HG03103 (cell line): Measurements from ENCODE around the gene HSPBP1.

Experiments
- ATAC-seq: cut with Tn5 transposase; IDR thresholded peaks from one replicate; pipeline ENCODE4 v1.9.1; 2021; ENCODE audit warnings: low read depth; ENCODE audit not compliant: unreplicated experiment

The HSPBP1 gene

DNA sequence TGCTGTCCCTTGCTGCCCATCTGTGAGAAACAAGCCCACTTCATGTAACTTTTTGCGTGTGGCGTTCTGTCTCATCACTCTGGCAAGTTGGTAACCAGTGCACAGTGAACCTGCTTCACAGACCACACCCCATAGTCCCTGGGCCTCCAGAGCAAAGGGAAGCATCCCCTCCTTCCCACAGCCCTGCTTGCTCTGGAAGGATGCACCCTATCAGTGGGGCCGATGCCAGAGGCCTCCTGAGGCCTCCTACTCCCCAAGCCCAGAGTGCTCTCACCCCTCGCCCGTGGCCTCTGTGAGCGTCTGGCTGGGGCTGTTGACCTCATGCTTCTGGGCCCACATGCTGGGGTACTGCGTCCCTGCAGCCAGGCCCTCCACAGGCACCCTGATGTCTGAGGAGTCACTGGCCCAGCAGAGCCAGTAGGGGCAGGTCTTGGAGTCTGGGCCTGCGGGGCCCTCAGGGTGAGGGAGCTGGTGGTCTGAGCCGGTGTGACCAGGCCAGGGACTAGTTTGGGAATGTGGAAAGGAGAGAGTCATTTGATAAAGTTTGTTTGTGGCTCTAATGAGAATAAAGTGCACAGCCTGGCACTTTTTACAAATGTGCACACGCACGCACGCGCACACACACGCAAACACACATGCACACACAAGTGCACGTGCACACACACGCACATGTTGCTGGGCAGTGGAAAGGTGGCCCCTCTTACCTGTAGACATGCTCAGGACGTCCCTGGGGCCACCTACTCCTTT, 56.4 kb downstream of the HSPBP1 start:
- no peak for ATAC-seq

DNA sequence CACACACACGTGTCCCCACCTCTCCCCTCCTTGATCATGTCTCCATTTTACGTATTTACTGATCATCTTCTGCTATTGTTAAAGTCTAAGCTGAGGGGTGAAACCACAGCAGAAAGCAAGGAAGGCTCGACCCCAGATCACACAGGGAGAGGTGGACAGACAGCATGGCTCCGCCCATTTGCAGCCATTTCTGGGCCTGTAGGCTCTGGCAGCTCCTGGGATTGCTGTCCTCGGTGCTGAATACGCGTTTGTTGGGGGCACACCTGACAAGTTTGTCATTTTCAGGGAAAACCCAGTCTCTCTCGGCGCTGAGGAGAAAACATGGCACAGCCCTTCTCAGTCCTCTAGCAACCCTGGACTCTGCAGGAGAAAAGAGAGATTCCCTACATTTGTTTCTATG, 59.4 kb downstream of the HSPBP1 start:
- ATAC-seq: no peak

DNA sequence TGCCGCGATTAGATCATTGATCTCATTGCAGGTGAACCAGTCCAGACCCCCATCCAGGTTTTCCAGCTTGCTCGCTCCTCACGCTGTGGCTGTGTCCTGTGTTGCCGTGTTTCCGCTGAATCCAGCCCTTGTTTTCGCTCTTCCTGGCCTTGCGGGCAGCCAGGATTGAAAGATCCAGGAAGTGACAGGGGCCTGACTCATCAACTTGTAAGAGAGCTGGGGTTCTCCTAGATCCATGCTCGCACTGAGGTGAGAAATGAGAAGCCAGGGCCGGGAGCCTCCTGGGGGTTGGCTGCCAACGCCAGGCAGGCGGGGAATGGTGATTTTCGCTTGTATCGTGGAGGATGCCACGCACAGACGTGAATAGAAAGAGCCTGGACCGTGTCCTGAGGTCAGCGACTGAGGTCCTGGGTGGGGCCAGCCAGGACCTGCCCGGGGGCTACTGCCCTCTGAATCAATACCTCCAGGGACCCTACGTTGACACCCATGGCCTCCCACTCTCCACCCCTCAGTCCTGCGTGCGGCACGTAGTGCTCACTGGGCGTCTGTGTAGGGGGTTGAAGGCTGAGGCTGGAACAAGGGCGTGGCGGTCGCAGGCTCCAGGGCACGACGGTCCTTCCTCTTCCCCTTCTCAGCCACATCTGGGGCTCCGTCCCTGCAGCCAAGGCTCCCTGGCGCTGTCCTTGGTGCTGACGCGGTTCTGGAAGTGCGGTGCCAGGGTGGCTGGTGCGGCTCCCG, 63.3 kb downstream of the HSPBP1 start:
- ATAC-seq: no peak

DNA sequence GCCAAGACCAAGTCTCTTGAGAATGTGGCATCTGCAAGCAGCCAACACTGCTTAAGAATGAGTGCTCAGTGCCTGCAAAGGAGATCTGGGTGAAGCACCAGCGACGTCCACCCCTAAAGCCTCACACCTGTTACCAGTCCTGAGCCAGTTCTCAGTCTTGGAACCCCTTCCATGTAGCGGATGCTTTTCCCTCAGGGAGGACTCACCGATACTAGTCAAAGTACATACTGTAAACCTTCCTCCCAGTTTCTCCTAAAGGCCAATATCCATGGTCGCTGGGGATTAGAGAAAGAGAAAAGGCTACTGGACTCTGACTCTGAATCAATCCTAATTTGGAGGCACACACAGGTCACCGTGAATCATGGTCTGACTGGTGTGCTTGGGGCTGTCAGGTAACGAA, 66.4 kb downstream of the HSPBP1 start:
- no peak for ATAC-seq

DNA sequence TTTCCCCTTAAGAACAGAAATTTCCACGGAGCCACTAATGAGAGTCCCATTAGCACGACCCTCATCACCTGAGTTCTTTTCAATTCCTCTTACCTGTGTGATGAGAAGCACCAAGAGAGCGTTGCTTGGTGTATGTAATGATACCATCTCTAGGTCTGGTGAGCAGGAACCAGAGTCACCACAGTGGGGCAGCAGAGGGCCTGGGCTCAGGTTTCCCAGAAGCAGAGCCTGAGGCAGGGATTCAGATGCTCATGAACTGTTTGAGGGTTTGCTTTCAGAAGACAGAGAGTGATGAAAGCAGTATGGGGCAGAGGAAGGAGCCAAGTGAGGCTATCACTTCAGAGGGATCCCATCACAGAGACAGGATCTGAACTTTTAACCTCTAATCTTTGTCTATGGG, 67.5 kb downstream of the HSPBP1 start:
- ATAC-seq: no peak
